ENCODE data around the gene REXO4.

Gene REXO4

DNA sequence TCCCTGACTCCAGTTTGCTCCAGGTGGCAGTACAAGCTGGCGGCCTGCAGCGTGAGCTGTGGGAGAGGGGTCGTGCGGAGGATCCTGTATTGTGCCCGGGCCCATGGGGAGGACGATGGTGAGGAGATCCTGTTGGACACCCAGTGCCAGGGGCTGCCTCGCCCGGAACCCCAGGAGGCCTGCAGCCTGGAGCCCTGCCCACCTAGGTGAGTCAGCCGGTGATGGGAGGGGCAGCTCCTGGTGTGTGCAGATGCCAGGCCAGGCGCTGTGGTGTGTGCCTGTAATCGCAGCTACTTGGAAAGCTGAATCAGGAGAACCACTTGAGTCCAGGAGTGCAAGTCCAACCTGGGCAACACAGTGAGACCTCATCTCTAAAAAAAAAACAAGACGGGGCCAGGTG, 31.9 kb upstream of the REXO4 start:
- peak; percentile 46 for DNase-seq (ENCODE audit: low read depth)

DNA sequence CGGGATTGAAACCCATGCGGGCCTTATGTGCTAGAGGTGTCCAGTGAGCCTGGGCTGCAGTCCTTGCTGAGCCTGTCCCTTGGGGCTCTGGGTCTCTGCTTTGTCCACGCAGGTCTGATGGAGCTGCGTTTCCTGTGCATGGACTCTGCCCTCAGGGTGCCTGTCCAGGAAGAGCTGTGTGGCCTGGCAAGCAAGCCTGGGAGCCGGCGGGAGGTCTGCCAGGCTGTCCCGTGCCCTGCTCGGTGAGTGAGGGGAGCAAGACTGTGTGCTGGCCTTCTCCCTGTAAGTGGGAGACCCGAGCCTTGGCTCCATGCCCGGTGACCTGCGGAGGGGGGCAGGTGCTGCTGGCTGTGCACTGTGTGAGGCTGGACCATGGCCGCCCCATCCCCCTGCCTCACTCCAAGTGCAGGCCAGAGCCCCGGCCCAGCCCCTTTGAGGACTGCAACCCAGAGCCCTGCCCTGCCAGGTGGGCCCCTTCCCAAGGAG, 30.7 kb upstream of the REXO4 start:
- no peak for DNase-seq (ENCODE audit: low read depth)

DNA sequence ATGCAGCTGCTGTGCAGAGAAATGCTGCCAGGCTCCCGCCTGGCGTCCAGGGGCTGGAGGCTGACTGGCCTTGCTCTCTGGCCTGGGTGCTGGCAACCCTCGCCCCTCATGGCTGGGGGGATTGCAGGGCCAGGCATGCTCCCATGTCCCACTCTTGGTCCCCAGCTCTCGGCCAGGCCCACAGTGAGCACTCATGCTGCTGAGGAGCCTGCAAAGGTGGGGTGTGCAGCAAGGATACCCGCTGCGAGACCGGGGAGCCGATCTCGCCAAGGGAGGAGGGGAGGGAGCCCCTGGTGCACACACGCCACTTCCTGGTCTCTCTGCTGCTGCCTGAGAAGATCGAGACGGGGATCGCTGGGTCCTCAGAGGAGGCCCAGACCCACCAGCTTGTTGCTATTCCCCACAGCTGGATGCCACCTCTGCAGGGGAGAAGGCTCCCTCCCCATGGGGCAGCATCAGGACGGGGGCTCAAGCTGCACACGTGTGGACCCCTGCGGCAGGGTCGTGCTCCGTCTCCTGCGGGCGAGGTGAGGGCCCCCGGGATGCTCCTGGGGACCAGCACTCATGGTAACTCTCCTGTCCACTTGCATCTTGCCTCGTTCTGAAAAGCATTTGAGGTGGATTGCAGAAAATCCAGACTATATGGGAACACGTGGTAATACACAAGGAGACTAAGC, 27.6 kb upstream of the REXO4 start:
- DNase-seq (ENCODE audit: low read depth) = no peak

DNA sequence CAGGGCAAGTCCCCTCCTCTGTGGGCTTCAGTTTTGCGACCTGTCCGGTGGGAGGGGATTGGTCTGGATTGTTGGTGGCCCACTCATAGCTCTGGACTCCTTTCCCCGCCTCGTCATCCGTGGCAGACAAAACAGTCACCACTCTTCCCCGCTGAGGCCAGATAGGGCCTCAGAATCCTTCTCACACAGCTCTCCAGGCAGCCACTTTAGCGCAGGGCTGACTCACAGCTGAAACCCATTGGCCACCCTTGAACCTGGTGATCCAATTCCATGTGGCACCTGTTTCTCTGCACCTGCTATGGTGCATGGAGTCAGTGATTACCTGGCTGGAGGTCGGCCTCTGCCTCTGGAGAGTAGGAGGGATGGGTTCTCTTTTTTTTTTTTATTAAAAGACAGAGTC, 26.2 kb upstream of the REXO4 start:
- DNase-seq (ENCODE audit: low read depth) = peak; percentile 55

DNA sequence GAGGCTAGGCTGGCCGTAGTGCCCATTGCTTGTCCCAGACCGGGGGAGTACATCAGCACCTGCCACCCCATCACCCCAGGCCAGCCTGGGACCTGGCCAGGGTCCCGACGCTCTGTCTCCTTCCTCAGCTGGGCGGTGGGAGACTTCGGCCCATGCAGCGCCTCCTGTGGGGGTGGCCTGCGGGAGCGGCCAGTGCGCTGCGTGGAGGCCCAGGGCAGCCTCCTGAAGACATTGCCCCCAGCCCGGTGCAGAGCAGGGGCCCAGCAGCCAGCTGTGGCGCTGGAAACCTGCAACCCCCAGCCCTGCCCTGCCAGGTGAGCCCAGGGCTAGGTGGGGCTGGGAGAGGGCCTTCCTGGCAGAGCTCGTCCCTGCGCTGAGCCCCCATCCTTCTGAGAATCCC, 25.4 kb upstream of the REXO4 start:
- DNase-seq (ENCODE audit: low read depth) = no peak

DNA sequence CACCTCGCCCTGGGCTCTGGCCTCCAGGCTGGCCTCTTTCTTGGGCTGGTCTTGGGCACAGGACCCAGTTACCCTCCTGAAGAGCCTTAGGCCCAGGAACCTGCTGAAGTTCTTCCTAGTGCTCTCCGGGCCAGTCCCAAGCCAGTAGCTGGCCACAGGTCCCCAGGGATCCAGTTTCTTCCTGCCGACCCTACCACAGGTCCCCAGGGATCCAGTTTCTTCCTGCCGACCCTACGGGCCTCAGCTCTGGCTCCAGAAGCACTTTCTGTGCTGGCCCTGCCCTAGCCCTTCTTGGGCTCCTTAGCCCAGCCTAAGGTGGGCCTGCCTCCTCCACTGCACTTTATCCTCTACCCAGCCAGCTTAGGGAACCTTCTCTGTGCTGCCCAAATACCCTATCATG, 23.8 kb upstream of the REXO4 start:
- DNase-seq (ENCODE audit: low read depth) = no peak

DNA sequence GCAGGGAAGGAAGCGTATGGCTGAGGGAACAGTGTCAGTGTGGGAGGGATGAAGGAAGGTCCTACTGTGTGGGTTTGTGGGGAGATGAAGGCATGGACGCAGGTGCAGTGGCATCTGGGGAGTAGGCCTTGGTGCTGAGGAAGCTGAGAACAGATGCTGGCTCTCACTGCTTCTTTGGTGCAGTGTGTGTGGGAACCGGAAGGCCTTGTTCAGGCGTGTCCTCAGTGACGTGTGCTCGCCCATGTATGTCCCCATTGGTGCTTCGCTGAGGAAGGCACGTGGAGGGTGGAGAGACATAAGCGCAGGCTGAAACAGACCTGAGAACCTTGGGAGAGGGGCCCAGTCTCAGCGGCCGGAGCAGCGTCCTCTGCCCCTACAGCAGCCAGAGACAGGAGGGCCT, 23.1 kb upstream of the REXO4 start:
- DNase-seq (ENCODE audit: low read depth) = no peak

DNA sequence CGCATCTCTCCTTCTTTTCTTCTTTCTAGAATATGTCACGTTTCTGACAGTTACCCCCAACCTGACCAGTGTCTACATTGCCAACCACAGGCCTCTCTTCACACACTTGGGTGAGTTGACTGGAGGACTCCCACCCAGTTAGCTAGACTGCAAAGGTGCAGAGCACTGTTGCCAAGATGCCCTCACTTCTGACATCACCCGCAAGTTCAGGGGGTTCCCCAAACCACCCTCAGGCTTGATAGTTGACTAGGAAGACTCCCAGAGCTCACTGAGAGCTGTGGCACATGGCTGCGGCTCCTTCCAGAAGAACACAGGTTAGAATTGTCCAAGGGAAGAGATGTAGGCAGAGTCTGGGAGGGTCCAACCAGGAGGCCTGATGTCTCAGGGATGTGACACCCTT, 21.5 kb upstream of the REXO4 start:
- DNase-seq (ENCODE audit: low read depth) = no peak

DNA sequence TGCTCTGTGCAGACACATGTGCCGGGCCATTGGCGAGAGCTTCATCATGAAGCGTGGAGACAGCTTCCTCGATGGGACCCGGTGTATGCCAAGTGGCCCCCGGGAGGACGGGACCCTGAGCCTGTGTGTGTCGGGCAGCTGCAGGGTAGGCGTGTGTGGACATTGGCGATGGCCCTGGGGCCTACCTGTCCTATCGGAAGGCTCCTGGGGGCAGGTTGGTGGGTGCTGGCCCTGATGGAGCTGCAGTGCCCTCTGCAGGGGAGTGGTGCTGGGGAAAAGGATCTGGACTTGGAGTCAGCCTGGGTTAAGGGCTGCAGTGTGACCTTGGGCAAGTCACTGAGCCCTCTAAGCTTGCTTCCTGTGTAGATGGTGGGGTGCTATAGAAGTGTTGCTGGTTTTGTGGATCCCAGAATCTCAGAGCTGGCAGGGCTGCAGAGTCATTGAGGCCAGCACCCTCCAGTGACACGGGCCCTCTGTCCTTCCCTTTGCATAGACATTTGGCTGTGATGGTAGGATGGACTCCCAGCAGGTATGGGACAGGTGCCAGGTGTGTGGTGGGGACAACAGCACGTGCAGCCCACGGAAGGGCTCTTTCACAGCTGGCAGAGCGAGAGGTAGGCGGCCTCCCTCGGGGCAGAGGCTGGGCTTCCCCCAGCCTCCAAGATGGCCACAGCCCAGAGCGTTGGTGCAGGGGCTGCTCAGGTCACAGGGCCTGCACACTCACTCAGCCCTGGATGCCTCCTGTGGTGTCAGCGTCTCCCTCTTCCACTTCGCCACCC, 20.1 kb upstream of the REXO4 start:
- DNase-seq (ENCODE audit: low read depth) = no peak

DNA sequence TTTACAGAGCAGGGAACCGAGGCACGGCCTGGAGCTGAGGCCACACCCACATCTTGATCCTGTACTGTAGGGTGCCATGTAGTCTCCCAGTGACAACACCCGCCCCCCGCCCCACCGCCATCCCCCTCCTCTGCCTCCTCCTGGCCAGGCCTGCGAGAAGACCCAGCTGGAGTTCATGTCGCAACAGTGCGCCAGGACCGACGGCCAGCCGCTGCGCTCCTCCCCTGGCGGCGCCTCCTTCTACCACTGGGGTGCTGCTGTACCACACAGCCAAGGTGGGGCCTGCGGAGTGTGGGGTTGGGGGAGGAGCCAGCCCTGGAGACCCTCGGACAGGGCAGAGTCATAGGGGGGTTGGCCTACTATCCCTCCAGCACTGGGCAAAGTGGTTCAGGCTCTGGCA, 18.9 kb upstream of the REXO4 start:
- no peak for DNase-seq (ENCODE audit: low read depth)

DNA sequence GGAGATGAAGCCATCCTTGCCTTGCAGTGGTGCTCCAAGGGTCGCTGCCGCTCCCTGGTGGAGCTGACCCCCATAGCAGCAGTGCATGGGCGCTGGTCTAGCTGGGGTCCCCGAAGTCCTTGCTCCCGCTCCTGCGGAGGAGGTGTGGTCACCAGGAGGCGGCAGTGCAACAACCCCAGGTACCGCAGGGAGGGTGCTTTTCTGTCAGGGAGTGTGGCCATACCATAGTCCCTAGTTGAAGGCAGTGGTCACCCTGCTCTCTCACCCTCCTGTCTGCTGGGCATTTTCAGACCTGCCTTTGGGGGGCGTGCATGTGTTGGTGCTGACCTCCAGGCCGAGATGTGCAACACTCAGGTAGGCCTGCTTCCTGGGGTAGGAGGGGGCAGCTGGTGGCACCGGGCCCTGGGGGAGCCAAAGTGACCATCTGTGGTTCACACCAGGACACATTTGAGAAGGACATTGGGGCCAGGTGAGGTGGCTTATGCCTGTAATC, 15.6 kb upstream of the REXO4 start:
- DNase-seq (ENCODE audit: low read depth) = no peak

DNA sequence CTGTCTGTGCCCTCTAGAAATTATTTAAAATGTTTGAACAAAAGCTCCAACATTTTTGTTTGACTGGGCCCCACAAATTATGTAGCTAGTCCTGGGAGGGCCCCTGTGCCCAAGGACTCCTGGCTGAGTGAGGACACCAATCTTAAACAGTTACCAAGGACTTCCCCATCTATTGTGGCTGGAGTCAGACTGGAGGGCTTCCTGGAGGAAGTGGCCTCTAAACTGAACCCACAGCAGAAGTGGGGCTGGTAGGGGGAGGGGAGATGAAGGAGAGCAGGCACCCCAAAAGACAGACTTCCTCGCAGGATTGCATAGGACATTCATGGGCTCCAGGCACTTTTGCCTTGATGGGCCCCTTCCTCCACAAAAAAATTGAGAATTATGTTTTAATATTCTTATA, 12.4 kb upstream of the REXO4 start:
- DNase-seq (ENCODE audit: low read depth) = no peak

DNA sequence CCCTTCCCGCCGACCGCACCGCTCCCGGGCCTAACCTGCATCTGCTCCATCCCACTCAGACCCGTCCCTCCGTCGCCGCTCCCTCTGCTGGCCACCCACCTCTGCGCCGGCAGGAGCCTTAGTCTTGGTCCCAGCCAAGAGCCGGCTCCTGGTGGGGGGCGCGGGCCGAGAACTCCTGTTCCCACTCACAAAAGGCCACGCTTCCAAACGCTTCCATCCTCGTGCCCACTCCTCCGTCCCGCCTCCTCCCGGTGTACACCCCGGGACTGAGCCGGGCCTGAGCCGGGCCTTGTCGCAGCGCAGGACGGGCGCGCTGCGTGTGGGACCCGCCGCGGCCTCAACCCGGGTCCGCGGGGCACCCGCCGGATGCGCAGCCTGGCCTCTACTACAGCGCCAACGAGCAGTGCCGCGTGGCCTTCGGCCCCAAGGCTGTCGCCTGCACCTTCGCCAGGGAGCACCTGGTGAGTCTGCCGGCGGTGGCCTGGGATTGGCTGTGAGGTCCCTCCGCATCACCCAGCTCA, 11.9 kb upstream of the REXO4 start:
- peak; percentile 55 for DNase-seq (ENCODE audit: low read depth)

DNA sequence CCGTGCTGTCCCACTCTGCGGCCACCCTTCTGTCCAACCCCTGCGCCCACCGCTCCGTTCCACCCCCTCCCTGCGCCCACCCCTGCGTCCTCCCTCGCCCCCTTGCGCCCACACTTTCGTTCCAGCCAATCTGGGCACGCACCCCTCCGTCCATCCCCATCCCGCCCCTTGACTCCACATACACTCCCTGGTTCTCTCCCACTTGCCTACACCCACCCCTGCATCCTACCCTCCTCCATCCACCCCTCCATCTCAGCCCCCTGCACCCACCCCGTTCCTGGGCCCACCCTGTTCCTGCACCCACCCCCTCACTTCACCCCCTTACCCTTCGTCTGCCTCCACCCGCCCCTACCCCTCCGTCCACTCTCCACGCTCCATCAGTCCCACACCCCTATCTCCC, 11.4 kb upstream of the REXO4 start:
- DNase-seq (ENCODE audit: low read depth) = no peak

DNA sequence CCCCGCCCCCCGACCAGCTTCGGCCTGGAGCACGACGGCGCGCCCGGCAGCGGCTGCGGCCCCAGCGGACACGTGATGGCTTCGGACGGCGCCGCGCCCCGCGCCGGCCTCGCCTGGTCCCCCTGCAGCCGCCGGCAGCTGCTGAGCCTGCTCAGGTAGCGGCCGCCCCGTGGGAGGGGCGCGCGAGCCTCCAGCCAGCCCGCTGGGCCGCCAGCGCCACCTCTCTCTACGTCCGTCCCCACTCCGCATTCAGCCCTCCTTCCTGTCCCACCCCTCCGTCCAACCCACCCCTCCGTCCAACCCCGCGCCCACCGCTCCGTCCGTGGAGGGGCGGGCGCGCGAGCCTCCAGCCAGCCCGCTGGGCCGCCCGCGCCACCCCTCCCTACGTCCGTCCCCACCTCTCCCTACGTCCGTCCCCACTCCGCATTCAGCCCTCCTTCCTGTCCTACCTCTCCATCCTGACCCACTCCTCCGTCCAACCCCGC, 10.8 kb upstream of the REXO4 start:
- DNase-seq (ENCODE audit: low read depth) = peak; percentile 17

DNA sequence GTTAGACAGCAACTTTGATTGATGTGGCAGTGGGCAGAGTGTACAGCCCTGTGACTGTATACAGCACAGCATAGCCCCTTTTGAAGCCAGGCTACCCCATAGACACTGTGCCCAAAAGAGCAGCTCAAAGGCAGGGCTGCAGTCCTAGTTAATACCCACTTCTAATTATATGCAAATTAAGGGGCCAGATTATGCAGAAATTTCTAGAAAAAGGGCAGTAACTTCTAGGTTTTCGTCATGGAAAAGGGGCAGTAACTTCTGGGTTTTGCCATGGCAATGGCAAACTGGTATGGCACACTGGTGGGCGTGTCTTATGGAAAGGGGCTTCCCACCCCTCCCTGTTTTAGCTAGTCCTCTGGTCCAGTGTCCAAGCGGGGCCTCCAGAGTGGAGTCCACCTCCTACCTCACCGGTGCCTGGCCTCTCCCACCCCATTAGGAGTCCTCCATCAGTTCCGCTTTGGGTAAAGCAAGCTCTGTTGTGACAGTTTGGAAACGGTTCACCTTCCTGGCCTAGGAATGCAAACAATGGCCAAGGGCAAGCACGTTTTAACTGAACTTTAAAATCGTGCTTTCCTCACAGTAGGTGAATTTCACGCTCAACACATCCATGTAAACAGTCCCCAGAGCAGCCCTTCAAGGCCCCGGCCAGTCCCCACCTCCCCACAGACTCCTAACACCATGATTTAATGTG, 10.0 kb upstream of the REXO4 start:
- no peak for DNase-seq (ENCODE audit: low read depth)

DNA sequence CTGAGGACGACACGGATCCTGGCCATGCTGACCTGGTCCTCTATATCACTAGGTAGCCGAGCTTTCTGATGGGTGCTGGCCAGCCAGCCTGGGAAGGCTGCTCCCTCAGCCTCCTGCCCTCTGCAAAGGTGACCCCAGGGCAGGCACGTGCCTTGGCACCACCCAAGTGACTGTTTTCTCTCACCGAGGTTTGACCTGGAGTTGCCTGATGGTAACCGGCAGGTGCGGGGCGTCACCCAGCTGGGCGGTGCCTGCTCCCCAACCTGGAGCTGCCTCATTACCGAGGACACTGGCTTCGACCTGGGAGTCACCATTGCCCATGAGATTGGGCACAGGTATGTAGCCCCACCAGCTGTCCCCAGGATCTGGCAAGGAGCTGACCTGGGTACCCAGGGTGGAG, 8.2 kb upstream of the REXO4 start:
- DNase-seq (ENCODE audit: low read depth) = no peak

DNA sequence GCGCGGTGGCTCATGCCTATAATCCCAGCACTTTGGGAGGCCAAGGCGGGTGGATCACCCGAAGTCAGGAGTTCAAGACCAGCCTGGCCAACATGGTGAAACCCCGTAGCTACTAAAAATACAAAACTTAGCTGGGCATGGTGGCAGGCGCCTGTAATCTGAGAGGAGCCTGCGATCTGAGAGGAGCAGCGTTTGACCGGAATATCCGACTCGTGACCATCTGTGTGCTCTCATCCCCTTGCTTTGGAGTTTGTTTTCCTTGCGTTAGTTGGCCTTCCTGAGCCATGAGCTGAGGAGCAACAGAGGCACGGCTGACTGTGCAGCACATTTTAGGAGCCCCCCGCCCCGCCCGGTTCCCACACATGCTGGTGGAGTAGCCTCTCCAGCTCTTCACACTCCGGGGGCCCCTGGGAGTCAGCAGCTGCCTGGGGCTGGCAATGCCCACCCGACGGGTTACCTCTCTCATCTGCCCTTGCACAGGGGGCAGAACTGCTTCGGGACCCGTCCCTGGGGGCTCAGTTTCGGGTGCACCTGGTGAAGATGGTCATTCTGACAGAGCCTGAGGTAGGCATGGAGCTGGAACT, 7.3 kb upstream of the REXO4 start:
- no peak for DNase-seq (ENCODE audit: low read depth)

DNA sequence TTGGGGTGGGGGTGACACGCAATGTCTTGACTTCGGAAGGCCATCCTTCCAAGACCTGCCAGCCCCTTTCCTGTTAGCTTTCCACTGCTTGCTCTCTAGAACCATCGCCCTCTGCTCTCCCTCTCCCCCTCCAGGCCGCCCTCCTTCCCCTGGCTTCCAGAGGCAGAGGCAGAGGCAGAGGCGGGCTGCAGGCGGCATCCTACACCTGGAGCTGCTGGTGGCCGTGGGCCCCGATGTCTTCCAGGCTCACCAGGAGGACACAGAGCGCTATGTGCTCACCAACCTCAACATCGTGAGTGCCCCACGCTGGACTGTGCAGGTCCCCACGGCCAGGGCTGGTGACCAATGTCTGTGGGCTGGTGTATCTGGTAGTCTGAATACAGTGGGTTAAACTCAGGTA, 6.4 kb upstream of the REXO4 start:
- DNase-seq (ENCODE audit: low read depth) = no peak

DNA sequence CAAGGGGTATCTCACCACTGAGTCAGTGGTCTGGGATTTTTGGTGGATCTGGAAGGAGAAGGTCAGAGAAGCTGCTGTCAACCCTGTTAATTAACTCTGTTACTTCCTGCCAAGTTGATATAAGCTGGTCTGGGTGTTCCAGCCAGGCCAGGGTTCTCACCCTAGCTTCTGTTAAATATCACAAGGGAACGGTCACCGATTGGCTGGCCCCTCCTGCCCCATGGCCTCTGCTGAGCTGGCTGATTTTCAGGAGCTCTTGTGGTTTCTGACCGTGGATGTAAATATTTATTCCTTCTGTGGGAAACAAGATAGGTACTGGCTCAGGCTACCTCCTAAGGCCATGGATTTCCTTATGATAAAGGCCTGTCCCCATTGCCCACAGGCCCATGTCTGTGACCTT, 5.4 kb upstream of the REXO4 start:
- DNase-seq (ENCODE audit: low read depth) = no peak

DNA sequence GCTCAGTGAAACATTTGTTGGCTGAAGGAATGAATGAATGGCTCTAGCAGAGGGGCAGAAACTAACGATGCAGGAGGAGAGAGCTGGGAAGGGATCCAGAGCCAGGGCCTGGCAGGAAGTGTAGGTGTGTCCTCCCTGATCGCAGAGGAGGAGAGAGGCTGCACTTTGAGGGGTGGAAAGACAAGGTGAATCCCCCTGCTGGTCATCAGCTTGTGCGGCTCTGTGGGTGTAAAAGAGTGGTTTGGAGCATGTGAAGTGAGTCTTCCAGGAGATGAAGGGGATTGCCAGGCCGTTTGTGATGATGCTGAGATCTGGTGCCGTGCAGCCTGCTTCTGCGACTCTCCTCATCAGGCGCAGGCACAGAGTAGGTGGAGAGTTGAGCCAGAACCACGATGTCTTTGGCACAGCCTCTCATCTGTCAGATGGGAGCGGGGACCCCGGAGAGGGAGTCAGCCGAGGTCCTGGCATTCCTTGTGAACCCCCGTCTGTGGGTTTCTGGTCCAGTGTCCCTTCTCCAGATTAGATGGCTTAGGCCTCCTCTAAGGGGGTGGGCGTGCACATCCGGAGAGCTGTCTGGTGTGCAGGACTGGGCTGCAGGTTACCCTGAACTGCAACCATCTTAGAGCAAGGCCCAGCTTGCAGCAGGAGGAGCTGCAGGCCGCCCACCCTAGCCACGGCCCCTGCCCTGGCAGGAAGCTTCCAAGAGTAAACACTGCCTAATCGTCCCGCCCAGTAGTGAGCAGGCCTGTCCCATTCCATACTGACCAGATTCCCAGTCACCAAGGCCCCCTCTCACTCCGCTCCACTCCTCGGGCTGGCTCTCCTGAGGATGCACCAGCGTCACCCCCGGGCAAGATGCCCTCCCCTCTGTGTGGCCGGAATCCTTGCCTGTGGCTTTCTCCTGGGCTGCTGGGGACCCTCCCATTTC, 4.1 kb upstream of the REXO4 start, which contains the start of gene ADAMTS13:
ADAMTS13 (plus strand) TSS at position 753 of the 928 bp plus-strand sequence; CDS start at position 830, 77 bp downstream.
- peak; percentile 52 for DNase-seq (ENCODE audit: low read depth)

All from ELR (cell line).